SK-N-SH (cell line): ENCODE measurements around the gene ASPG. TPM values are rescaled to one million over a fixed set of nuclear protein-coding genes. Genes with fewer than 3 reads are reported as not detected.

Source experiments
- CTCF ChIA-PET: fragments of 300-600, 350-600 bp; formaldehyde crosslinking; extraction: SDS; loops from one replicate; lab custom pipeline; 2021; lab: Yijun Ruan, JAX
- POLR2A ChIA-PET: fragments of 350-600 bp; sonication (Branson Sonifier 250); formaldehyde crosslinking; extraction: SDS; loops from one replicate; lab custom pipeline; 2020; ENCODE audit warnings: antibody characterized with exemption, inconsistent platforms; lab: Yijun Ruan, JAX
- DNase-seq: peaks from one replicate; pipeline ENCODE4 v3.0.0; 2012
- H2AFZ ChIP-seq: fragments of 200-600 bp; sonication (generic); 2 replicates; pipeline ENCODE4 v1.8.1; 2016; ENCODE audit warnings: antibody characterized with exemption, mild to moderate bottlenecking, low read depth
- H3F3A ChIP-seq: fragments of 200-600 bp; sonication (generic); replicated peaks from 2 replicates; pipeline ENCODE3; 2016; ENCODE audit warnings: antibody characterized with exemption, mild to moderate bottlenecking; ENCODE audit not compliant: insufficient read depth
- H3K27ac ChIP-seq, 2 experiments: fragments of 200-500 bp in 1 of 2; fragments of 200-600 bp in 1 of 2; sonication (Bioruptor generic) in 1 of 2; sonication (generic), shearing (Covaris generic) in 1 of 2; 2 replicates each; pipeline versions ENCODE4 v1.5.1 to v1.6.1; 2014 to 2016; ENCODE audit warnings: low read depth in 2 of 2, inconsistent platforms in 1 of 2, low read length in 1 of 2, mild to moderate bottlenecking in 1 of 2, mixed read lengths in 1 of 2
- H3K27me3 ChIP-seq: fragments of 200-600 bp; sonication (generic), shearing (Covaris generic); 2 replicates; pipeline ENCODE4 v1.6.1; 2016; ENCODE audit warnings: mixed run types; ENCODE audit not compliant: insufficient read depth
- H3K36me3 ChIP-seq, 2 experiments: fragments of 200-500 bp in 1 of 2; fragments of 200-600 bp in 1 of 2; sonication (Bioruptor generic) in 1 of 2; sonication (generic) in 1 of 2; replicated peaks in 1 of 2; 2 replicates each; pipeline versions ENCODE3 to v1.5.1; 2014 to 2016; ENCODE audit warnings: low read length in 1 of 2, mild to moderate bottlenecking in 1 of 2; ENCODE audit not compliant: insufficient read depth in 2 of 2, control insufficient read depth in 1 of 2
- H3K4me1 ChIP-seq, 2 experiments: fragments of 200-500 bp in 1 of 2; fragments of 200-600 bp in 1 of 2; sonication (Bioruptor generic) in 1 of 2; sonication (generic), shearing (Covaris generic) in 1 of 2; 2 replicates each; pipeline versions ENCODE4 v1.5.1 to v1.6.1; 2014 to 2016; ENCODE audit warnings: low read depth in 1 of 2, low read length in 1 of 2, mixed run types in 1 of 2; ENCODE audit not compliant: insufficient read depth in 2 of 2, control insufficient read depth in 1 of 2
- H3K4me2 ChIP-seq: fragments of 200-600 bp; sonication (generic), shearing (Covaris generic); 2 replicates; pipeline ENCODE4 v1.6.1; 2017; ENCODE audit warnings: mixed run types
- H3K4me3 ChIP-seq, 2 experiments: fragments of 200-500 bp in 1 of 2; fragments of 200-600 bp in 1 of 2; sonication (Bioruptor generic) in 1 of 2; sonication (generic), shearing (Covaris generic) in 1 of 2; 2 replicates each; pipeline versions ENCODE4 v1.5.1 to v1.8.1; 2014 to 2016; ENCODE audit warnings: low read depth in 2 of 2, inconsistent platforms in 1 of 2, low read length in 1 of 2, mild to moderate bottlenecking in 1 of 2, mixed read lengths in 1 of 2, moderate library complexity in 1 of 2
- H3K79me2 ChIP-seq: fragments of 200-600 bp; sonication (generic); 2 replicates; pipeline ENCODE4 v1.8.1; 2017; ENCODE audit warnings: mild to moderate bottlenecking; ENCODE audit not compliant: insufficient read depth
- H3K9ac ChIP-seq: fragments of 200-600 bp; sonication (generic); 2 replicates; pipeline ENCODE4 v1.6.1; 2017; ENCODE audit warnings: mixed run types
- H3K9me2 ChIP-seq: fragments of 200-600 bp; sonication (generic); 2 replicates; pipeline ENCODE4 v1.6.1; 2017; ENCODE audit warnings: mixed run types
- H3K9me3 ChIP-seq: fragments of 200-600 bp; sonication (generic); 2 replicates; pipeline ENCODE4 v1.6.1; 2017; ENCODE audit warnings: mixed run types, mild to moderate bottlenecking, moderate library complexity
- H4K20me1 ChIP-seq: fragments of 200-600 bp; sonication (generic); 2 replicates; pipeline ENCODE4 v1.6.1; 2017; ENCODE audit warnings: mild to moderate bottlenecking, mixed run types; ENCODE audit not compliant: insufficient read depth
- CHD2 ChIP-seq: fragments of 150-350 bp; IDR thresholded peaks from 2 replicates; pipeline ENCODE4 v1.6.1; 2018; ENCODE audit warnings: low read length; ENCODE audit not compliant: partially characterized antibody
- EP300 ChIP-seq, 2 experiments: IDR thresholded peaks; 2 replicates each; pipeline versions ENCODE4 v1.4.0 to v1.6.1; 2012; ENCODE audit warnings: borderline replicate concordance in 1 of 2, low read depth in 1 of 2, low read length in 1 of 2
- FOSL2 ChIP-seq: IDR thresholded peaks from 2 replicates; pipeline ENCODE4 v1.4.0; 2012; ENCODE audit warnings: low read depth, mild to moderate bottlenecking, moderate library complexity, borderline replicate concordance
- FOXJ3 ChIP-seq: sonication (generic); formaldehyde crosslinking; IDR thresholded peaks from 2 replicates; pipeline ENCODE4 v1.5.1; 2020; ENCODE audit warnings: mild to moderate bottlenecking, missing genetic modification reagents
- MEF2A ChIP-seq: IDR thresholded peaks from 2 replicates; pipeline ENCODE4 v1.4.0; 2012; ENCODE audit warnings: low read depth, borderline replicate concordance
- MXI1 ChIP-seq: IDR thresholded peaks from 2 replicates; pipeline ENCODE4 v1.6.1; 2012; ENCODE audit warnings: mild to moderate bottlenecking, low read depth, low read length, improper control_type of control experiment
- NRF1 ChIP-seq: IDR thresholded peaks from 2 replicates; pipeline ENCODE4 v1.6.1; 2012; ENCODE audit warnings: low read depth, mild to moderate bottlenecking, low read length
- PBX3 ChIP-seq: IDR thresholded peaks from 2 replicates; pipeline ENCODE4; 2012
- POLR2AphosphoS5 ChIP-seq: IDR thresholded peaks from 2 replicates; pipeline ENCODE4 v1.6.1; 2012; ENCODE audit warnings: low read depth, low read length
- RCOR1 ChIP-seq: fragments of 150-350 bp; IDR thresholded peaks from 2 replicates; pipeline ENCODE4 v1.6.1; 2017; ENCODE audit warnings: antibody characterized with exemption, low read length
- REST ChIP-seq: IDR thresholded peaks from 2 replicates; pipeline ENCODE4 v1.6.1; 2012; ENCODE audit warnings: mild to moderate bottlenecking, low read depth, low read length, moderate library complexity
- RFX5 ChIP-seq: IDR thresholded peaks from 2 replicates; pipeline ENCODE4 v1.6.1; 2012; ENCODE audit warnings: mild to moderate bottlenecking, improper control_type of control experiment, low read length
- RXRA ChIP-seq: IDR thresholded peaks from 2 replicates; pipeline ENCODE4 v1.4.0; 2012; ENCODE audit warnings: low read depth, mild to moderate bottlenecking, borderline replicate concordance
- SMC3 ChIP-seq: IDR thresholded peaks from 2 replicates; pipeline ENCODE4 v1.6.1; 2012; ENCODE audit warnings: low read depth, low read length, improper control_type of control experiment
- TCF12 ChIP-seq: IDR thresholded peaks from 2 replicates; pipeline ENCODE4 v1.4.0; 2012
- USF1 ChIP-seq: IDR thresholded peaks from 2 replicates; pipeline ENCODE4 v1.4.0; 2012; ENCODE audit warnings: low read depth, borderline replicate concordance
- YY1 ChIP-seq: IDR thresholded peaks from 2 replicates; pipeline ENCODE4 v1.4.0; 2012; ENCODE audit warnings: low read depth, mild to moderate bottlenecking
- ZBTB33 ChIP-seq: IDR thresholded peaks from 2 replicates; pipeline ENCODE4 v1.4.0; 2012; ENCODE audit warnings: low read depth, borderline replicate concordance
- WGBS: methylation state at CpG from one replicate; pipeline ENCODE4 v1.1.6; 2017; ENCODE audit warnings: low lambda C conversion rate; 5-methylcytosine and 5-hydroxymethylcytosine counted together
- polyA plus RNA-seq, 3 experiments: library from polyadenylated mRNA; depleted of rRNA; stranded (reverse); fragments of >200 nt; gene quantifications; 2 replicates each; pipeline ENCODE4 v1.2.3, GENCODE V29; 2012

The ASPG gene
- polyA plus RNA-seq, 1 of the 3 experiments (the other 2 are of a cell fraction), result not detected

- POLR2A ChIA-PET, result no interaction called here
- Histone ChIP-seq H3K27ac (no peak overlapping the region), H3K4me2 (no peak overlapping the region), H3K4me1 (no peaks in the 10 kb centered on the region), H3K4me3 (no peak overlapping the region), H3K36me3 (no peaks in the 10 kb centered on the region), H3K79me2 (no peaks in the 10 kb centered on the region), H3F3A (peaks cover 3% of the 10 kb centered on the region), H3K9me3 (no peaks in the 10 kb centered on the region), H2AFZ (no peak overlapping the region), H3K27me3 (peaks cover 7% of the 10 kb centered on the region; the same call in 1 of the 2 replicates), H4K20me1 (no peaks in the 10 kb centered on the region)
- 41% methylated on average over 3 of the region's 3 CpGs for WGBS
- CTCF ChIA-PET, result interaction anchor here (1.2 to 1.7 kb wide), 2 partner anchors 15 to 491 kb away, joined by 3 to 6 read pairs; no protein-coding TSS in a partner anchor
- DNase-seq, result no peak
- no peak for TF ChIP-seq NRF1
- no peak for TF ChIP-seq YY1
- TF ChIP-seq MEF2A, result no peak
- no peak for TF ChIP-seq RXRA
- no peak for TF ChIP-seq PBX3
- no peak for TF ChIP-seq EP300 (IDR thresholded peaks at IDR 0.05; ENCODE audit: borderline replicate concordance in 1 of 2, low read depth in 1 of 2, low read length in 1 of 2)
- TF ChIP-seq USF1, result no peak
- no peak for TF ChIP-seq CHD2
- no peak for TF ChIP-seq POLR2AphosphoS5
- no peak for TF ChIP-seq MXI1
- TF ChIP-seq FOSL2, result no peak
- no peak for TF ChIP-seq RFX5
- no peak for TF ChIP-seq ZBTB33
- no peak for TF ChIP-seq SMC3
- TF ChIP-seq REST, result no peak
- TF ChIP-seq FOXJ3 (CRISPR knock-in tag), result no peak
- TF ChIP-seq RCOR1, result no peak
- TF ChIP-seq TCF12, result no peak
- TF ChIP-seq, all 33 proteins: peak for 0
- no peak overlapping the region for H3K9ac ChIP-seq
- H3K9me2 ChIP-seq, result no peaks in the 10 kb centered on the region
Measured at GRCh38 chr14:104072586-104072985, 12.9 kb upstream of the ASPG start.
